GM21737 (cell line): ENCODE results near the gene PPP4R1.
A peak's percentile ranks its signal among the peaks of the same experiment; 100 is the strongest.
"Not testable (repeated sequence)": the region's sequence is repeated elsewhere in the genome, so short reads cannot be mapped to it uniquely, and the experiment has no call there.

Source experiments
- ATAC-seq: cut with Tn5 transposase; IDR thresholded peaks from one replicate; pipeline ENCODE4 v1.9.1; 2021; ENCODE audit warnings: mild to moderate bottlenecking, moderate library complexity; ENCODE audit not compliant: unreplicated experiment

PPP4R1 gene

GRCh38 chr18:9614401-9615279 lies at the start of gene PPP4R1:
Gene PPP4R1, minus strand, starts transcription at chr18:9614559. Its CDS starts 75 bp downstream, at chr18:9614484.
- ATAC-seq: peak; percentile 51

- no peak for ATAC-seq
Measured at GRCh38 chr18:9663377-9663776, 49.0 kb upstream of the PPP4R1 start.

- ATAC-seq: no peak
Measured at GRCh38 chr18:9661564-9661963, 47.2 kb upstream of the PPP4R1 start.

- ATAC-seq: no peak
Measured at GRCh38 chr18:9659499-9660375, 45.4 kb upstream of the PPP4R1 start.

GRCh38 chr18:9658087-9658641 lies 43.8 kb upstream of the PPP4R1 start:
- ATAC-seq: no peak

- ATAC-seq: no peak
Measured at GRCh38 chr18:9655232-9655767, 40.9 kb upstream of the PPP4R1 start.

- ATAC-seq: no peak
Measured at GRCh38 chr18:9653390-9653789, 39.0 kb upstream of the PPP4R1 start.

- ATAC-seq: no peak
Measured at GRCh38 chr18:9649164-9649540, 34.8 kb upstream of the PPP4R1 start.

- no peak for ATAC-seq
Measured at GRCh38 chr18:9648431-9649163, 34.2 kb upstream of the PPP4R1 start.

- ATAC-seq: no peak
Measured at GRCh38 chr18:9647496-9648323, 33.4 kb upstream of the PPP4R1 start.

- no peak for ATAC-seq
Measured at GRCh38 chr18:9643549-9643948, 29.2 kb upstream of the PPP4R1 start.

GRCh38 chr18:9642799-9643462 lies 28.6 kb upstream of the PPP4R1 start:
- ATAC-seq: no peak

GRCh38 chr18:9641081-9641480 lies 26.7 kb upstream of the PPP4R1 start:
- not testable (repeated sequence) for ATAC-seq

GRCh38 chr18:9638886-9639285 lies 24.5 kb upstream of the PPP4R1 start:
- ATAC-seq: no peak

GRCh38 chr18:9637036-9637767 lies 22.8 kb upstream of the PPP4R1 start:
- ATAC-seq: no peak

GRCh38 chr18:9634856-9635255 lies 20.5 kb upstream of the PPP4R1 start:
- no peak for ATAC-seq

GRCh38 chr18:9631814-9632496 lies 17.6 kb upstream of the PPP4R1 start:
- no peak for ATAC-seq

- ATAC-seq: no peak
Measured at GRCh38 chr18:9630444-9630843, 16.1 kb upstream of the PPP4R1 start.
